Panc1 (cell line): ENCODE results near the gene POLD2. TPM values are rescaled to one million over a fixed set of nuclear protein-coding genes. Genes with fewer than 3 reads are reported as not detected.
A peak's percentile ranks its signal among the peaks of the same experiment; 100 is the strongest.

Source experiments
- ATAC-seq: fragments of 200-7000 bp; cut with Tn5 transposase; 2 replicates; pipeline ENCODE4 v1.9.1; 2020; ENCODE audit warnings: mild to moderate bottlenecking, moderate library complexity
- BruUV-seq: library from RNA; stranded (reverse); fragments of 400-500 nt; replicated peaks from 2 replicates; lab custom pipeline; 2021; lab: Mats Ljungman, UMichigan
- CTCF ChIA-PET: fragments of 300-600 bp; sonication (Branson Sonifier 250); formaldehyde crosslinking; loops from one replicate; lab custom pipeline; 2022; ENCODE audit warnings: antibody characterized with exemption; lab: Charles Lee
- POLR2A ChIA-PET: fragments of 300-600 bp; sonication (Branson Sonifier 250); formaldehyde crosslinking; loops from one replicate; lab custom pipeline; 2022; ENCODE audit warnings: antibody characterized with exemption; lab: Charles Lee
- DNase-seq: peaks from one replicate; pipeline ENCODE4 v3.0.0-alpha.2; 2010; ENCODE audit warnings: low read depth, low spot score
- H3K27ac ChIP-seq: 2 replicates; pipeline ENCODE4 v1.5.1; 2011; ENCODE audit warnings: mild to moderate bottlenecking, low read length, inconsistent platforms
- H3K27me3 ChIP-seq: fragments of 200-500 bp; sonication (Bioruptor generic); 2 replicates; pipeline ENCODE4 v1.6.0; 2014; ENCODE audit warnings: low read length, inconsistent platforms; ENCODE audit not compliant: control insufficient read depth, insufficient read depth
- H3K36me3 ChIP-seq: fragments of 200-500 bp; sonication (Bioruptor generic); 2 replicates; pipeline ENCODE4 v1.5.1; 2014; ENCODE audit warnings: inconsistent platforms, mild to moderate bottlenecking, low read length, moderate library complexity; ENCODE audit not compliant: control insufficient read depth, insufficient read depth
- H3K4me1 ChIP-seq: 2 replicates; pipeline ENCODE4 v1.5.1; 2011; ENCODE audit warnings: inconsistent platforms, mild to moderate bottlenecking, low read length, moderate library complexity; ENCODE audit not compliant: control insufficient read depth, insufficient read depth
- H3K4me3 ChIP-seq, 2 experiments: 2 replicates each; pipeline ENCODE4 v1.5.1; 2011 to 2012; ENCODE audit warnings: low read depth in 2 of 2, low read length in 2 of 2, mild to moderate bottlenecking in 2 of 2, inconsistent platforms in 1 of 2, moderate library complexity in 1 of 2
- H3K9me3 ChIP-seq: fragments of 200-500 bp; sonication (Bioruptor generic); 2 replicates; pipeline ENCODE4 v1.5.1; 2014; ENCODE audit warnings: low read depth, mild to moderate bottlenecking, inconsistent platforms, low read length, moderate library complexity; ENCODE audit not compliant: control insufficient read depth, insufficient read depth
- CTCF ChIP-seq: fragments of 450-650 bp; IDR thresholded peaks from 2 replicates; pipeline ENCODE4 v1.5.1; 2017; ENCODE audit warnings: mild to moderate bottlenecking
- POLR2AphosphoS5 ChIP-seq: IDR thresholded peaks from 2 replicates; pipeline ENCODE4 v1.6.1; 2012; ENCODE audit warnings: mild to moderate bottlenecking, low read depth, low read length, moderate library complexity
- REST ChIP-seq, 2 experiments: IDR thresholded peaks; 2 replicates each; pipeline ENCODE4 v1.6.1; 2011 to 2012; ENCODE audit warnings: low read depth in 2 of 2, control low read depth in 1 of 2, low read length in 1 of 2, mild to moderate bottlenecking in 1 of 2, moderate library complexity in 1 of 2; ENCODE audit not compliant: insufficient read depth in 1 of 2
- SIN3A ChIP-seq: IDR thresholded peaks from 2 replicates; pipeline ENCODE4 v1.6.1; 2012; ENCODE audit warnings: low read depth, mild to moderate bottlenecking, low read length, moderate library complexity, borderline replicate concordance; ENCODE audit not compliant: insufficient read depth
- TCF7L2 ChIP-seq: IDR thresholded peaks from 2 replicates; pipeline ENCODE4 v1.6.1; 2011; ENCODE audit warnings: mild to moderate bottlenecking, low read depth, low read length, inconsistent platforms
- in situ Hi-C: cut with HindIII; loops from 2 replicates; pipeline ENCODE4 v1.10.0; 2016; ENCODE audit warnings: low sequenced_read_pairs, low pct_unique_long_range_greater_than_20kb
- intact Hi-C: fragments of 100-400 bp; cut with micrococcal nuclease; formaldehyde crosslinking; loops from one replicate; pipeline ENCODE4 v1.10.0; 2022; ENCODE audit not compliant: unreplicated experiment
- total RNA-seq: library from RNA; stranded (reverse); gene quantifications from one replicate; pipeline ENCODE4 v1.2.1, GENCODE V29; 2021; ENCODE audit not compliant: unreplicated experiment

Gene POLD2
- total RNA-seq, 1 experiment from 2014 or later: 195 TPM

DNA sequence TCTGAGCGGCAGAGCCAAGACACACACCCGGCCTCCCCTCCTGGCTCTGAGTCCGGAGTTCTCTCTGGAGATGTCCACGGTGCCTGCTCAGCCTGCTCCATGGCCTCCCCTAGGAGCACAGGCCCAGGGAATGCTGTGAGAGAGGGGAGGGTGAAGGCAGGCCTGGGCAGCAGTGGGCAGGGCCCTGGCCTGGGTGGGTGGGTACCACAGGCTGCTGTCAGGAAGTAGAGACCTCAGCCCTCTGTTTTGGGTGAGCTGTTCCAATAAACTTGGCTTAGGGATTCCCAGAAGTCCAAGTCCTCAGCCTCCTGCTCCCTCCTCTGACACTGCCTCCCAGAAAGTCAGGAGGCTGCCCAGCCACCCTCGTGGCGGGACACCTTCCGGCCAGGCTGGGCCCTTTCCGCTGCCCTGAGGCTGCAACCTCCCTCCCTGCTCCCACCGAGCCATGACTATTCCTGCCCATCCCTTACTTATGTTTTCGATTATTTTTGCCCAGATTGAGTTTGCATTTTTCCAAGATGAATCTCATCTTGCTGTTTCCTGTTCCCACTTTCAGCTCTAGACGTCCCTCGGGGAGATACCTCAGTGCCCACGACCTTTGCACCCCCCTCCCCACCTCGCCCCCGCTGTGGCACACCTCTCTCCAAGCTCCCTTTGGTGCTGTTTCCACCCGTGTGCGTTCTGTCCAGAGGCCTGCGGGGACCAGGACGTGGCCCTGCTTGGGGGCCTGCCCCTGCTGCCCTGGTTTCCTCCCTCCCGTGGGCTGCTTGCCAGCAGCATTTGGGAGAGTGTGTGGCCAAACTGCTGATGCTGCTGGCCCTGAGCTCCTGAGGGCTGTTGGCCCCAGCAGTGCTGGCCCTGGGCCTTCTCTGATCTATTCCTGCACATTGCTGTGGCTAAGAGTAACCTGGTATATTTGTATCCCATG is 35.2 kb downstream of the POLD2 start:
- no peaks in the 10 kb centered on the region for H3K36me3 ChIP-seq
- CTCF ChIA-PET: interaction anchor here (0.6 to 1.2 kb wide), 2 partner anchors 10 to 22 kb away, joined by 3 read pairs; no protein-coding TSS in a partner anchor
- POLR2A ChIA-PET: no interaction called here
- no peak for DNase-seq
- H3K9me3 ChIP-seq: no peaks in the 10 kb centered on the region
- TF ChIP-seq TCF7L2 (no peak), REST (IDR thresholded peaks at IDR 0.05; ENCODE audit: insufficient read depth in 1 of 2, low read depth in 2 of 2, low read length in 1 of 2) (no peak), CTCF (no peak), SIN3A (no peak), POLR2AphosphoS5 (no peak)
- ATAC-seq: peak; percentile 44
- intact Hi-C loops (no loop called here), in situ Hi-C loops (no loop called here)
- H3K4me3 ChIP-seq: no peak overlapping the region
- H3K27ac ChIP-seq: no peak overlapping the region
- no peaks in the 10 kb centered on the region; the same call in 1 of the 2 replicates for H3K4me1 ChIP-seq
- H3K27me3 ChIP-seq: no peaks in the 10 kb centered on the region
- no TSS peak for BruUV-seq

GRCh38 chr7:44086627-44087026 is 36.7 kb downstream of the POLD2 start:
- ChIA-PET POLR2A (no interaction called here), CTCF (no interaction called here)
- BruUV-seq: no TSS peak
- Histone ChIP-seq H3K27ac (no peak overlapping the region), H3K4me1 (no peaks in the 10 kb centered on the region; the same call in 1 of the 2 replicates), H3K4me3 (no peak overlapping the region), H3K27me3 (no peaks in the 10 kb centered on the region), H3K36me3 (no peaks in the 10 kb centered on the region), H3K9me3 (no peaks in the 10 kb centered on the region)
- intact Hi-C loops (no loop called here), in situ Hi-C loops (no loop called here)
- TF ChIP-seq CTCF (no peak), REST (IDR thresholded peaks at IDR 0.05; ENCODE audit: insufficient read depth in 1 of 2, low read depth in 2 of 2, low read length in 1 of 2) (no peak), SIN3A (no peak), POLR2AphosphoS5 (no peak), TCF7L2 (no peak)
- no peak for DNase-seq
- ATAC-seq: no peak
